Activated T-cell treated with anti-CD3 and anti-CD28 coated beads, Interleukin-2, amount 50 U/mL, for 24 hours (primary cell): ENCODE data around the gene PKD1.
"Not testable (repeated sequence)": the region's sequence is repeated elsewhere in the genome, so short reads cannot be mapped to it uniquely, and the experiment has no call there.

ENCODE experiments used
- DNase-seq: peaks from one replicate; pipeline ENCODE4 v3.0.0-alpha.2; 2020
- H3K27ac Mint-ChIP-seq: 2 replicates; pipeline ENCODE4 v1.8.0; 2020; ENCODE audit warnings: mild to moderate bottlenecking, mixed read lengths
- H3K27me3 Mint-ChIP-seq: 2 replicates; pipeline ENCODE4 v1.8.0; 2020; ENCODE audit warnings: mixed read lengths
- H3K36me3 Mint-ChIP-seq: 2 replicates; pipeline ENCODE4 v1.8.0; 2020; ENCODE audit warnings: low read depth, mixed read lengths
- H3K4me1 Mint-ChIP-seq: 2 replicates; pipeline ENCODE4 v1.8.0; 2020; ENCODE audit warnings: low read depth, mixed read lengths
- H3K4me3 Mint-ChIP-seq: 2 replicates; pipeline ENCODE4 v1.8.0; 2020; ENCODE audit warnings: mild to moderate bottlenecking, moderate library complexity, mixed read lengths
- H3K9me3 Mint-ChIP-seq: 2 replicates; pipeline ENCODE4 v1.8.0; 2020; ENCODE audit warnings: mixed read lengths

PKD1 gene

GRCh38 chr16:2149630-2150417 is 14.1 kb upstream of the PKD1 start:
- Mint-ChIP-seq H3K27ac (peak overlapping the region; percentile 69), H3K27me3 (no peaks in the 10 kb centered on the region), H3K9me3 (no peaks in the 10 kb centered on the region), H3K4me1 (peaks cover 24% of the 10 kb centered on the region), H3K36me3 (peaks cover 39% of the 10 kb centered on the region), H3K4me3 (peak overlapping the region; percentile 51)
- peak; percentile 71 for DNase-seq

GRCh38 chr16:2148714-2149629 is 13.3 kb upstream of the PKD1 start:
- H3K27ac Mint-ChIP-seq, result peak overlapping the region; percentile 69
- peaks cover 31% of the 10 kb centered on the region for H3K36me3 Mint-ChIP-seq
- H3K27me3 Mint-ChIP-seq, result no peaks in the 10 kb centered on the region
- peak; percentile 69 for DNase-seq
- H3K4me3 Mint-ChIP-seq, result peak overlapping the region; percentile 51
- H3K4me1 Mint-ChIP-seq, result peaks cover 24% of the 10 kb centered on the region
- no peaks in the 10 kb centered on the region for H3K9me3 Mint-ChIP-seq

- Mint-ChIP-seq H3K36me3 (peaks cover 22% of the 10 kb centered on the region), H3K4me3 (peak within 1 kb of the TSS; percentile 51), H3K9me3 (no peaks in the 10 kb centered on the region), H3K27ac (peak within 1 kb of the TSS; percentile 69), H3K4me1 (peaks cover 24% of the 10 kb centered on the region), H3K27me3 (no peaks in the 10 kb centered on the region)
- peak; percentile 73 for DNase-seq
Observed at GRCh38 chr16:2147981-2148671, 12.4 kb upstream of the PKD1 start, which contains the start of gene RAB26. Gene RAB26 (plus strand): TSS chr16:2148625. CDS start chr16:2148784, 159 bp downstream.

GRCh38 chr16:2147378-2147777 is 11.7 kb upstream of the PKD1 start:
- peaks cover 23% of the 10 kb centered on the region for H3K4me1 Mint-ChIP-seq
- peak overlapping the region; percentile 20 for H3K27ac Mint-ChIP-seq
- H3K36me3 Mint-ChIP-seq, result peaks cover 15% of the 10 kb centered on the region
- H3K4me3 Mint-ChIP-seq, result no peak overlapping the region
- DNase-seq, result no peak
- H3K27me3 Mint-ChIP-seq, result no peaks in the 10 kb centered on the region
- H3K9me3 Mint-ChIP-seq, result no peaks in the 10 kb centered on the region

GRCh38 chr16:2145843-2146242 is 10.1 kb upstream of the PKD1 start:
- Mint-ChIP-seq H3K4me1 (peaks cover 11% of the 10 kb centered on the region), H3K36me3 (no peaks in the 10 kb centered on the region), H3K9me3 (no peaks in the 10 kb centered on the region), H3K27me3 (no peaks in the 10 kb centered on the region), H3K27ac (no peak overlapping the region), H3K4me3 (no peak overlapping the region)
- no peak for DNase-seq

GRCh38 chr16:2143878-2144485 is 8.3 kb upstream of the PKD1 start:
- no peak overlapping the region for H3K4me3 Mint-ChIP-seq

GRCh38 chr16:2142942-2143877 is 7.5 kb upstream of the PKD1 start:
- Mint-ChIP-seq H3K9me3 (no peaks in the 10 kb centered on the region), H3K27ac (no peak overlapping the region), H3K4me1 (peaks cover 4% of the 10 kb centered on the region), H3K27me3 (no peaks in the 10 kb centered on the region), H3K36me3 (no peaks in the 10 kb centered on the region), H3K4me3 (no peak overlapping the region)
- DNase-seq, result no peak

More at GRCh38 chr16:2143878-2144485, 8.3 kb upstream of the PKD1 start:
- no peak for DNase-seq
- Mint-ChIP-seq H3K36me3 (no peaks in the 10 kb centered on the region), H3K4me1 (peaks cover 4% of the 10 kb centered on the region), H3K27me3 (no peaks in the 10 kb centered on the region), H3K27ac (no peak overlapping the region), H3K9me3 (no peaks in the 10 kb centered on the region)

GRCh38 chr16:2135071-2135470 is 627 bp downstream of the PKD1 start:
- Mint-ChIP-seq H3K4me1 (peaks cover 10% of the 10 kb centered on the region), H3K4me3 (peak overlapping the region; percentile 83)
- not testable (repeated sequence) for H3K27me3 Mint-ChIP-seq, H3K27ac Mint-ChIP-seq, H3K36me3 Mint-ChIP-seq, H3K9me3 Mint-ChIP-seq
- DNase-seq, result peak; percentile 54

GRCh38 chr16:2133797-2134196 is 1.9 kb downstream of the PKD1 start:
- H3K36me3 Mint-ChIP-seq, DNase-seq, H3K27ac Mint-ChIP-seq, H3K9me3 Mint-ChIP-seq, H3K27me3 Mint-ChIP-seq, H3K4me3 Mint-ChIP-seq: not testable (repeated sequence)
- H3K4me1 Mint-ChIP-seq, result peaks cover 10% of the 10 kb centered on the region

GRCh38 chr16:2129890-2130447 is 5.7 kb downstream of the PKD1 start:
- H3K27ac Mint-ChIP-seq, result peak overlapping the region; percentile 55

GRCh38 chr16:2129251-2129650 is 6.4 kb downstream of the PKD1 start:
- peaks cover 25% of the 10 kb centered on the region for H3K4me1 Mint-ChIP-seq
- not testable (repeated sequence) for H3K27ac Mint-ChIP-seq, H3K27me3 Mint-ChIP-seq, DNase-seq, H3K4me3 Mint-ChIP-seq, H3K9me3 Mint-ChIP-seq, H3K36me3 Mint-ChIP-seq

More at GRCh38 chr16:2129890-2130447, 5.7 kb downstream of the PKD1 start:
- not testable (repeated sequence) for H3K27me3 Mint-ChIP-seq, H3K36me3 Mint-ChIP-seq, H3K4me3 Mint-ChIP-seq, H3K9me3 Mint-ChIP-seq, DNase-seq
- H3K4me1 Mint-ChIP-seq, result peaks cover 26% of the 10 kb centered on the region

- not testable (repeated sequence) for H3K4me3 Mint-ChIP-seq, H3K36me3 Mint-ChIP-seq, H3K9me3 Mint-ChIP-seq, DNase-seq, H3K27ac Mint-ChIP-seq, H3K27me3 Mint-ChIP-seq
- H3K4me1 Mint-ChIP-seq, result peaks cover 25% of the 10 kb centered on the region
Observed at GRCh38 chr16:2127630-2128280, 7.9 kb downstream of the PKD1 start.
